ENCODE data around the gene ATP5PO.

DNA sequence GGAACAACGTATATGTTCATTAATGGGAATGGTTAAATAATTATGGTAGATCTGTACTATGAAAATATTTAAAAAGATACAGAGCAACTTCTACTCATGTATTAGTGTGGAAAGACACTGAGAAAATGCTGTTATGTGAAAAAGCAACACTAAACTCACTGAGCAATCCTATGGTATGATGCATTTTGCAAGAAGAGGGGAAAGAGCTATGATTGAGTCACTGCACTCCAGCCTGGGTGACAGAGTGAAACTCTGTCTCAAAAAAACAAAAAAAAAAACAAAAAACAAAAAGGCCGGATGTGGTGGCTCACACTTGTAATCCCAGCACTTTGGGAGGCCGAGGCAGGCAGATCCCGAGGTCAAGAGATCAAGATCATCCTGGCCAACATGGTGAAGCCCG, 44.4 kb downstream of the ATP5PO start:
- TF ChIP-seq, protein P1, sequence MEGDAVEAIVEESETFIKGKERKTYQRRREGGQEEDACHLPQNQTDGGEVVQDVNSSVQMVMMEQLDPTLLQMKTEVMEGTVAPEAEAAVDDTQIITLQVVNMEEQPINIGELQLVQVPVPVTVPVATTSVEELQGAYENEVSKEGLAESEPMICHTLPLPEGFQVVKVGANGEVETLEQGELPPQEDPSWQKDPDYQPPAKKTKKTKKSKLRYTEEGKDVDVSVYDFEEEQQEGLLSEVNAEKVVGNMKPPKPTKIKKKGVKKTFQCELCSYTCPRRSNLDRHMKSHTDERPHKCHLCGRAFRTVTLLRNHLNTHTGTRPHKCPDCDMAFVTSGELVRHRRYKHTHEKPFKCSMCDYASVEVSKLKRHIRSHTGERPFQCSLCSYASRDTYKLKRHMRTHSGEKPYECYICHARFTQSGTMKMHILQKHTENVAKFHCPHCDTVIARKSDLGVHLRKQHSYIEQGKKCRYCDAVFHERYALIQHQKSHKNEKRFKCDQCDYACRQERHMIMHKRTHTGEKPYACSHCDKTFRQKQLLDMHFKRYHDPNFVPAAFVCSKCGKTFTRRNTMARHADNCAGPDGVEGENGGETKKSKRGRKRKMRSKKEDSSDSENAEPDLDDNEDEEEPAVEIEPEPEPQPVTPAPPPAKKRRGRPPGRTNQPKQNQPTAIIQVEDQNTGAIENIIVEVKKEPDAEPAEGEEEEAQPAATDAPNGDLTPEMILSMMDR (IDR thresholded peaks at IDR 0.05; ENCODE audit: poor library complexity) = no peak
- TF ChIP-seq EZH2 (IDR thresholded peaks at IDR 0.05; ENCODE audit: borderline replicate concordance) = no peak

Measured in hepatocyte (in vitro differentiated cells).